ENCODE results near the gene FAF1. TPM values are rescaled to one million over a fixed set of nuclear protein-coding genes. Genes with fewer than 3 reads are reported as not detected.

Gene FAF1
- total RNA-seq, 2 donors from 2014 or later = 60.3 to 66.7 TPM

- H3K27ac ChIP-seq = no peak overlapping the region
- H3K9me3 ChIP-seq = no peaks in the 10 kb centered on the region
- no peak overlapping the region for H3K4me3 ChIP-seq
- intact Hi-C loops (cut with DNase I) = no loop called here
- H3K36me3 ChIP-seq = no peaks in the 10 kb centered on the region
- no peaks in the 10 kb centered on the region for H3K27me3 ChIP-seq
- H3K9ac ChIP-seq (ENCODE audit: low read depth in 2 of 2, low read length in 2 of 2) = no peak overlapping the region
- H3K4me1 ChIP-seq = no peaks in the 10 kb centered on the region
- no peak for DNase-seq
- TF ChIP-seq CTCF (IDR thresholded peaks at IDR 0.05) = no peak
These were observed 454.6 kb downstream of the FAF1 start for GRCh38 chr1:50505427-50505826.

GRCh38 chr1:50503515-50503914 is 456.6 kb downstream of the FAF1 start:
- H3K9ac ChIP-seq (ENCODE audit: low read depth in 2 of 2, low read length in 2 of 2) = no peak overlapping the region
- H3K4me1 ChIP-seq = no peaks in the 10 kb centered on the region
- no peak overlapping the region for H3K4me3 ChIP-seq
- no peaks in the 10 kb centered on the region for H3K36me3 ChIP-seq
- H3K27me3 ChIP-seq = no peaks in the 10 kb centered on the region
- no peak for DNase-seq
- no peak for TF ChIP-seq CTCF (IDR thresholded peaks at IDR 0.05)
- H3K27ac ChIP-seq = no peak overlapping the region
- no peaks in the 10 kb centered on the region for H3K9me3 ChIP-seq
- intact Hi-C loops (cut with DNase I) = no loop called here

- intact Hi-C loops (cut with DNase I) = no loop called here
- Histone ChIP-seq H3K36me3 (no peaks in the 10 kb centered on the region), H3K9ac (ENCODE audit: low read depth in 2 of 2, low read length in 2 of 2) (no peak overlapping the region), H3K27me3 (no peaks in the 10 kb centered on the region), H3K4me1 (no peaks in the 10 kb centered on the region), H3K4me3 (no peak overlapping the region), H3K9me3 (no peaks in the 10 kb centered on the region), H3K27ac (no peak overlapping the region)
- TF ChIP-seq CTCF (IDR thresholded peaks at IDR 0.05) = no peak
- no peak for DNase-seq
These were observed 457.9 kb downstream of the FAF1 start for GRCh38 chr1:50502147-50502546.

- intact Hi-C loops (cut with DNase I) = no loop called here
- no peaks in the 10 kb centered on the region for H3K36me3 ChIP-seq
- no peak for TF ChIP-seq CTCF (IDR thresholded peaks at IDR 0.05)
These were observed 463.1 kb downstream of the FAF1 start for GRCh38 chr1:50497007-50497406.

GRCh38 chr1:50493710-50494109 is 466.4 kb downstream of the FAF1 start:
- Histone ChIP-seq H3K27me3 (no peaks in the 10 kb centered on the region), H3K9me3 (no peaks in the 10 kb centered on the region), H3K36me3 (no peaks in the 10 kb centered on the region), H3K4me1 (no peaks in the 10 kb centered on the region), H3K9ac (ENCODE audit: low read depth in 2 of 2, low read length in 2 of 2) (no peak overlapping the region), H3K4me3 (no peak overlapping the region), H3K27ac (no peak overlapping the region)
- intact Hi-C loops (cut with DNase I) = no loop called here
- DNase-seq = peak; percentile 49
- TF ChIP-seq CTCF (IDR thresholded peaks at IDR 0.05) = no peak

More at GRCh38 chr1:50497007-50497406, 463.1 kb downstream of the FAF1 start:
- no peak overlapping the region for H3K4me3 ChIP-seq
- H3K27ac ChIP-seq = no peak overlapping the region
- no peaks in the 10 kb centered on the region for H3K27me3 ChIP-seq
- no peaks in the 10 kb centered on the region for H3K9me3 ChIP-seq
- no peaks in the 10 kb centered on the region for H3K4me1 ChIP-seq
- DNase-seq = no peak
- no peak overlapping the region for H3K9ac ChIP-seq (ENCODE audit: low read depth in 2 of 2, low read length in 2 of 2)

GRCh38 chr1:50492142-50492541 is 467.9 kb downstream of the FAF1 start:
- H3K4me1 ChIP-seq = no peaks in the 10 kb centered on the region
- no peak overlapping the region for H3K27ac ChIP-seq
- H3K9ac ChIP-seq (ENCODE audit: low read depth in 2 of 2, low read length in 2 of 2) = no peak overlapping the region
- H3K36me3 ChIP-seq = no peaks in the 10 kb centered on the region
- intact Hi-C loops (cut with DNase I) = no loop called here
- no peaks in the 10 kb centered on the region for H3K27me3 ChIP-seq
- no peak overlapping the region for H3K4me3 ChIP-seq
- H3K9me3 ChIP-seq = no peaks in the 10 kb centered on the region
- no peak for TF ChIP-seq CTCF (IDR thresholded peaks at IDR 0.05)
- DNase-seq = no peak
